ENCODE measurements around the gene ZGPAT. TPM values are rescaled to one million over a fixed set of nuclear protein-coding genes. Genes with fewer than 3 reads are reported as not detected.

Gene ZGPAT
- total RNA-seq, 1 donor from 2014 or later: 36.7 TPM

GRCh38 chr20:63731410-63731809, 23.6 kb downstream of the ZGPAT start:
- H3K9me3 Mint-ChIP-seq: peaks cover 3% of the 10 kb centered on the region
- H3K4me1 Mint-ChIP-seq (ENCODE audit: low read depth): peaks cover 44% of the 10 kb centered on the region
- no peak overlapping the region for H3K4me3 Mint-ChIP-seq
- no peak for DNase-seq (ENCODE audit: low spot score)
- intact Hi-C loops (cut with micrococcal nuclease): loop anchor here (1.0 to 10.0 kb wide), 5 partner anchors 8 to 243 kb away; partner anchors contain the start of genes ARFRP1, SAMD10, SLC2A4RG and TPD52L2
- no peaks in the 10 kb centered on the region for H3K27me3 Mint-ChIP-seq (ENCODE audit: insufficient read depth)
- no peak overlapping the region for H3K27ac Mint-ChIP-seq
- H3K36me3 Mint-ChIP-seq (ENCODE audit: low read depth): peaks cover 31% of the 10 kb centered on the region

- DNase-seq (ENCODE audit: low spot score): no peak
- H3K36me3 Mint-ChIP-seq (ENCODE audit: low read depth): peaks cover 29% of the 10 kb centered on the region
- no peak overlapping the region for H3K27ac Mint-ChIP-seq
- peaks cover 41% of the 10 kb centered on the region for H3K4me1 Mint-ChIP-seq (ENCODE audit: low read depth)
- H3K27me3 Mint-ChIP-seq (ENCODE audit: insufficient read depth): no peaks in the 10 kb centered on the region
- H3K4me3 Mint-ChIP-seq: no peak overlapping the region
- H3K9me3 Mint-ChIP-seq: no peaks in the 10 kb centered on the region
- intact Hi-C loops (cut with micrococcal nuclease): loop anchor here (5.0 to 10.0 kb wide), 2 partner anchors 95 to 242 kb away; partner anchors contain the start of gene SAMD10
Measured at GRCh38 chr20:63732118-63733095, 24.6 kb downstream of the ZGPAT start.

GRCh38 chr20:63733117-63733516, 25.3 kb downstream of the ZGPAT start:
- Mint-ChIP-seq H3K27ac (no peak overlapping the region), H3K4me3 (no peak overlapping the region), H3K36me3 (ENCODE audit: low read depth) (peaks cover 27% of the 10 kb centered on the region), H3K4me1 (ENCODE audit: low read depth) (peaks cover 35% of the 10 kb centered on the region), H3K9me3 (no peaks in the 10 kb centered on the region), H3K27me3 (ENCODE audit: insufficient read depth) (no peaks in the 10 kb centered on the region)
- intact Hi-C loops (cut with micrococcal nuclease): loop anchor here (5.0 to 10.0 kb wide), 2 partner anchors 96 to 242 kb away; partner anchors contain the start of gene SAMD10
- DNase-seq (ENCODE audit: low spot score): no peak

GRCh38 chr20:63733579-63734081, 25.8 kb downstream of the ZGPAT start:
- peaks cover 30% of the 10 kb centered on the region for H3K4me1 Mint-ChIP-seq (ENCODE audit: low read depth)
- H3K9me3 Mint-ChIP-seq: no peaks in the 10 kb centered on the region
- no peaks in the 10 kb centered on the region for H3K27me3 Mint-ChIP-seq (ENCODE audit: insufficient read depth)
- no peak overlapping the region for H3K27ac Mint-ChIP-seq
- H3K36me3 Mint-ChIP-seq (ENCODE audit: low read depth): peaks cover 22% of the 10 kb centered on the region
- intact Hi-C loops (cut with micrococcal nuclease): loop anchor here (5.0 to 10.0 kb wide), 2 partner anchors 96 to 241 kb away; partner anchors contain the start of gene SAMD10
- DNase-seq (ENCODE audit: low spot score): no peak
- H3K4me3 Mint-ChIP-seq: no peak overlapping the region

- Mint-ChIP-seq H3K27ac (no peak overlapping the region), H3K4me3 (no peak overlapping the region), H3K4me1 (ENCODE audit: low read depth) (peaks cover 25% of the 10 kb centered on the region), H3K36me3 (ENCODE audit: low read depth) (peaks cover 20% of the 10 kb centered on the region), H3K9me3 (no peaks in the 10 kb centered on the region), H3K27me3 (ENCODE audit: insufficient read depth) (no peaks in the 10 kb centered on the region)
- intact Hi-C loops (cut with micrococcal nuclease): loop anchor here (5.0 to 10.0 kb wide), 2 partner anchors 97 to 240 kb away; partner anchors contain the start of gene SAMD10
- DNase-seq (ENCODE audit: low spot score): no peak
Measured at GRCh38 chr20:63734111-63734945, 26.5 kb downstream of the ZGPAT start.

- intact Hi-C loops (cut with micrococcal nuclease): loop anchor here (5.0 to 10.0 kb wide), 4 partner anchors 98 to 307 kb away; partner anchors contain the start of genes PTK6 and SAMD10
- Mint-ChIP-seq H3K4me1 (ENCODE audit: low read depth) (peaks cover 21% of the 10 kb centered on the region), H3K27me3 (ENCODE audit: insufficient read depth) (no peaks in the 10 kb centered on the region), H3K27ac (no peak overlapping the region), H3K36me3 (ENCODE audit: low read depth) (peaks cover 18% of the 10 kb centered on the region), H3K4me3 (peak overlapping the region; percentile 79), H3K9me3 (no peaks in the 10 kb centered on the region)
- no peak for DNase-seq (ENCODE audit: low spot score)
Measured at GRCh38 chr20:63734946-63735858, 27.4 kb downstream of the ZGPAT start.

- Mint-ChIP-seq H3K9me3 (no peaks in the 10 kb centered on the region), H3K4me3 (peak within 1 kb of the TSS; percentile 79), H3K27ac (peak within 1 kb of the TSS; percentile 2), H3K27me3 (ENCODE audit: insufficient read depth) (no peaks in the 10 kb centered on the region), H3K36me3 (ENCODE audit: low read depth) (peaks cover 18% of the 10 kb centered on the region), H3K4me1 (ENCODE audit: low read depth) (peaks cover 21% of the 10 kb centered on the region)
- intact Hi-C loops (cut with micrococcal nuclease): loop anchor here (5.0 to 10.0 kb wide), 3 partner anchors 199 to 306 kb away; partner anchors contain the start of genes PTK6 and SAMD10
- peak; percentile 53 for DNase-seq (ENCODE audit: low spot score)
Measured at GRCh38 chr20:63735859-63736718, 28.2 kb downstream of the ZGPAT start, which contains the start of gene LIME1. TSS of gene LIME1 (plus strand) at chr20:63736664. CDS start at chr20:63737550, 886 bp downstream.

GRCh38 chr20:63736893-63737694, 29.3 kb downstream of the ZGPAT start:
- intact Hi-C loops (cut with micrococcal nuclease): loop anchor here (5.0 to 10.0 kb wide), 3 partner anchors 200 to 305 kb away; partner anchors contain the start of genes PTK6 and SAMD10
- Mint-ChIP-seq H3K27me3 (ENCODE audit: insufficient read depth) (no peaks in the 10 kb centered on the region), H3K4me1 (ENCODE audit: low read depth) (peaks cover 21% of the 10 kb centered on the region)

GRCh38 chr20:63737695-63737944, 29.8 kb downstream of the ZGPAT start:
- Mint-ChIP-seq H3K4me3 (no peak overlapping the region), H3K4me1 (ENCODE audit: low read depth) (peaks cover 21% of the 10 kb centered on the region), H3K27me3 (ENCODE audit: insufficient read depth) (no peaks in the 10 kb centered on the region), H3K9me3 (no peaks in the 10 kb centered on the region), H3K36me3 (ENCODE audit: low read depth) (peaks cover 18% of the 10 kb centered on the region), H3K27ac (no peak overlapping the region)
- intact Hi-C loops (cut with micrococcal nuclease): loop anchor here (5.0 to 10.0 kb wide), 3 partner anchors 200 to 305 kb away; partner anchors contain the start of genes PTK6 and SAMD10
- DNase-seq (ENCODE audit: low spot score): no peak

More at GRCh38 chr20:63736893-63737694, 29.3 kb downstream of the ZGPAT start:
- DNase-seq (ENCODE audit: low spot score): no peak
- Mint-ChIP-seq H3K27ac (no peak overlapping the region), H3K9me3 (no peaks in the 10 kb centered on the region), H3K36me3 (ENCODE audit: low read depth) (peaks cover 18% of the 10 kb centered on the region), H3K4me3 (peak overlapping the region; percentile 79)

- no peak overlapping the region for H3K27ac Mint-ChIP-seq
Measured at GRCh38 chr20:63737945-63738686, 30.3 kb downstream of the ZGPAT start.

More at GRCh38 chr20:63737945-63738686, 30.3 kb downstream of the ZGPAT start:
- Mint-ChIP-seq H3K27me3 (ENCODE audit: insufficient read depth) (no peaks in the 10 kb centered on the region), H3K9me3 (no peaks in the 10 kb centered on the region), H3K36me3 (ENCODE audit: low read depth) (peaks cover 18% of the 10 kb centered on the region), H3K4me3 (peak overlapping the region; percentile 33), H3K4me1 (ENCODE audit: low read depth) (peaks cover 21% of the 10 kb centered on the region)
- no peak for DNase-seq (ENCODE audit: low spot score)
- intact Hi-C loops (cut with micrococcal nuclease): loop anchor here (5.0 to 10.0 kb wide), 3 partner anchors 201 to 304 kb away; partner anchors contain the start of genes PTK6 and SAMD10

Measured in activated T-helper 1 cell treated with anti-CD3 and anti-CD28 coated beads, Interleukin-12 subunit alpha, Interleukin-12 subunit beta, Interleukin-2, Interleukin-4 antibody, amounts not matched to agents 30 ng/mL and 10 ng/mL and 1 ng/mL, durations not matched to agents 14 hours and 24 hours and 36 hours (primary cell).